HG03342 (cell line): Measurements from ENCODE around the gene KRTAP5-3.
"Not testable (repeated sequence)": the region's sequence is repeated elsewhere in the genome, so short reads cannot be mapped to it uniquely, and the experiment has no call there.

Experiments
- ATAC-seq: cut with Tn5 transposase; IDR thresholded peaks from one replicate; pipeline ENCODE4 v1.9.1; 2021; ENCODE audit warnings: mild to moderate bottlenecking, moderate library complexity; ENCODE audit not compliant: unreplicated experiment

Gene KRTAP5-3

GRCh38 chr11:1584661-1585370 is 23.4 kb downstream of the KRTAP5-3 start, which contains the start of gene KRTAP5-1:
Gene KRTAP5-1, minus strand, starts transcription at chr11:1585283. Its CDS starts 34 bp downstream, at chr11:1585249.
- not testable (repeated sequence) for ATAC-seq

- not testable (repeated sequence) for ATAC-seq
Observed at GRCh38 chr11:1582909-1583308, 25.4 kb downstream of the KRTAP5-3 start.

GRCh38 chr11:1581976-1582375 is 26.3 kb downstream of the KRTAP5-3 start:
- ATAC-seq = no peak

GRCh38 chr11:1576825-1577224 is 31.4 kb downstream of the KRTAP5-3 start:
- no peak for ATAC-seq

- not testable (repeated sequence) for ATAC-seq
Observed at GRCh38 chr11:1575756-1576155, 32.5 kb downstream of the KRTAP5-3 start.

- no peak for ATAC-seq
Observed at GRCh38 chr11:1574933-1575242, 33.4 kb downstream of the KRTAP5-3 start.

GRCh38 chr11:1574238-1574932 is 33.9 kb downstream of the KRTAP5-3 start:
- no peak for ATAC-seq

- no peak for ATAC-seq
Observed at GRCh38 chr11:1573903-1574237, 34.4 kb downstream of the KRTAP5-3 start.

- no peak for ATAC-seq
Observed at GRCh38 chr11:1573077-1573902, 35.0 kb downstream of the KRTAP5-3 start.

- ATAC-seq = peak; percentile 66
Observed at GRCh38 chr11:1572197-1573076, 35.8 kb downstream of the KRTAP5-3 start, which contains the start of gene DUSP8. Gene DUSP8, minus strand, starts transcription at chr11:1572271. Its CDS starts 6,445 bp downstream, at chr11:1565826.

GRCh38 chr11:1571760-1572196 is 36.5 kb downstream of the KRTAP5-3 start:
- ATAC-seq = no peak

GRCh38 chr11:1570896-1571759 is 37.1 kb downstream of the KRTAP5-3 start:
- no peak for ATAC-seq

GRCh38 chr11:1570531-1570895 is 37.8 kb downstream of the KRTAP5-3 start:
- no peak for ATAC-seq

GRCh38 chr11:1570001-1570453 is 38.2 kb downstream of the KRTAP5-3 start:
- ATAC-seq = no peak

GRCh38 chr11:1569251-1569780 is 38.9 kb downstream of the KRTAP5-3 start:
- no peak for ATAC-seq

- no peak for ATAC-seq
Observed at GRCh38 chr11:1568441-1568911, 39.8 kb downstream of the KRTAP5-3 start.

- ATAC-seq = no peak
Observed at GRCh38 chr11:1567721-1568100, 40.6 kb downstream of the KRTAP5-3 start.

- no peak for ATAC-seq
Observed at GRCh38 chr11:1567052-1567720, 41.1 kb downstream of the KRTAP5-3 start.
